NCI-H1417 (cell line): ENCODE data around the gene OTUD1.

Experiments
- DNase-seq, 3 experiments: peaks; one replicate each; lab custom pipeline; 2025; lab: John Stamatoyannopoulos, UW

The OTUD1 gene

DNA sequence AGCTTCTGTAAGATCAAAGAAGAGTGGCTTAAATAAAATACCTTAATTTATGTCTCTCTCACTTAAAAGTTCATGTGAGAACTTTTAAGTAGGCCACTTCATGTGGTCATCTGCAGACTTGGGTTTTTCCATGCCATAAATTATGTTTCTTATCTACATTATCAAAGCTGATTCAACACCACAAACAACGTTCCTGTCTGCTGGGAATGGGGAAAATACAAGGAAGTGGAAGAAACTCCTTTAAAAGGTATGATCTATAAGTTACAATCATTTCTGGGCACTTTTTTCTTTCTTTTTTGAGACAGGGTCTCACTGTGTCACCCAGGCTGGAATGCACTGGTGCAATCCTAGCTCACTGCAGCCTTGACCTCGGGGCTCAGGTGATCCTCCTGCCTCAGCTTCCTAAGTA, 16.9 kb upstream of the OTUD1 start:
- no peak for DNase-seq

DNA sequence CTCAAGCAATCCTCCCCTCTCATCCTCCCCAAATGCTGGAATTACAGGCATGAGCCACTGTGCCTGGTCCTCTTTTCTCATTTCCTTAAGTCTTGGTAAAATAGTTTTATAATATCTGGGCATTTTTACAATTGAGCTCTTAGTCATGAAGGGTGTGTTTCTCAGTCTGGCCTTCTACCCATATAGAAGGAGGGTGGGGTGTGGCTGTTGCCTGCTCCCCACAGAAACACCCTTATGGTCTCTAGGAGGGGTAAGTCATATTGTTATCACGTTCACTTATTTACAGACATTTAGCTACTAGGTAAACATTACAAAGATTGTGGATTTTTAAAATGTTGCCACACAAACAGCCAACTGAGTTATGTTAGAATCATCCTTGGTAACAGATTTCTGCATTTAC, 6.7 kb upstream of the OTUD1 start:
- DNase-seq, result no peak

DNA sequence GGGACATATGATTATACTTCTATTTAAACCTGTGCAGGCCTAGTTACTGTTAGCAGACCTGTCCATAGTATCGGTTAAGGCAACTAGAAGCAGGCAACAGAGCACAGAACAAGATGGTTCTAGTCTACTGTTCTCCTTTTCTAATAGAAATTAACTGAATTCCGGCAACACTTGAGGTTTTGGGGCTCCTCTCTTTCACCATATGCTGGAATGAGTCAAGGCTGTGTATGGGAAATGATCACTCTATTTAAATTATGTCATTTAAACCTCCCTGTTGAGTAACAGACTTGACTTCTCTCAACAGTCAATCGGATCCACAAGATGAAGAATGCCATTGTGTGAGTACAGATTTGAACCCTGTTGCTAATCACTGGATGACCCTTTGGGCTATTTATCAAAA, 6.2 kb upstream of the OTUD1 start:
- no peak for DNase-seq

DNA sequence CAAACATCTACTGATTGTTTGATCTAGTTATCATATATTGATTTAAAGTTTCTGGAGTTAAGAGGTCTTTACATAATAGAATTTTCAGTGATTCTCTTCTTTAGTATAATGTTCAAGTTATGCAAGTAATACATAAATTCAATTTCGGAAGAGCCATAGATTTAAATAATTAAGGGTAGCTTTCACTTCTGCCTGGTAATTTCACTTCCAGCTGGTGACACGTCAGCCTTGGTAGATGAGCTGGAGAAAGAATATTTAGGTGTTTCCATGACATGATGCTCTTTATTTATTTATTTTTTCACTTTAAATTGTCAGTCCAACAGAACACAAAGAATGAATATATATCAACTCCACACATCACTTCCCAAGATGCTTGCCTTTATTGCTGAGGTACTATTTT, 5.2 kb upstream of the OTUD1 start:
- no peak for DNase-seq

DNA sequence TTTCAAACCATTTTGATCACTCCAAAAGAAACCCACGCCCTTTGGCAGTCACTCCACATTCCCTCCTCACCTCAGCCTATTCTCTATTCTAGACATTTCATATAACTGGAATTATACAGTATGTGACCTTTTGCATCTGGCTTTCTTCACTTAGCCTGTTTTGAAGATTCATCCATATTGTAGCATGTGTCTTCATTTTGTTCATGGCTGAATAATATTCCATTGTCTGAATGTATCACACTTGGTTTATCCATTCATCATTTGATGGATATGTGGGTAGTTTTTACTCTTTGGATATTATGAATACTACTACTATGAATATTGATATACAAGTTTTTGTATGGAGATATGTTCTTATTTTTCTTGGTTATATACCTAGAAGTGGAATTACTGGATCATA, 3.5 kb upstream of the OTUD1 start:
- no peak for DNase-seq

DNA sequence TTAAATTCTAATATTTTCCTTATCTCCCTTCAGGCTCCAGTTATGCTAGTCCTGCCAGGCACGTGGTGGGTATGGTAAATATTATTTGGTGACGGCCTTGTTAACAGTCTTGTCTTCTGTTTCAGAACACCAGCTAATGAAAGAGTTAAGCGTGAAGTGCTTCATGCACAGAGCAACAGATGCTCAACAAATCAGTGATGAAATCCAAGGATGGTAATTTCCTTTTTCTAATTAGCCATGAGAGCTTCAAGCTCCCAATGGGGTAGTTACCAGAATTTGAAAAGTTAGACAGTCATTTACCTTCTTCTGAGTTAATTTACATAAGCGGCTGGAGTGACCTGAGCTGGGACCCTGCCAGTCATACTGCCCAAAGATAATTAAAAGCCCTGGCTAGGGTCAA, 1.9 kb upstream of the OTUD1 start:
- no peak for DNase-seq

DNA sequence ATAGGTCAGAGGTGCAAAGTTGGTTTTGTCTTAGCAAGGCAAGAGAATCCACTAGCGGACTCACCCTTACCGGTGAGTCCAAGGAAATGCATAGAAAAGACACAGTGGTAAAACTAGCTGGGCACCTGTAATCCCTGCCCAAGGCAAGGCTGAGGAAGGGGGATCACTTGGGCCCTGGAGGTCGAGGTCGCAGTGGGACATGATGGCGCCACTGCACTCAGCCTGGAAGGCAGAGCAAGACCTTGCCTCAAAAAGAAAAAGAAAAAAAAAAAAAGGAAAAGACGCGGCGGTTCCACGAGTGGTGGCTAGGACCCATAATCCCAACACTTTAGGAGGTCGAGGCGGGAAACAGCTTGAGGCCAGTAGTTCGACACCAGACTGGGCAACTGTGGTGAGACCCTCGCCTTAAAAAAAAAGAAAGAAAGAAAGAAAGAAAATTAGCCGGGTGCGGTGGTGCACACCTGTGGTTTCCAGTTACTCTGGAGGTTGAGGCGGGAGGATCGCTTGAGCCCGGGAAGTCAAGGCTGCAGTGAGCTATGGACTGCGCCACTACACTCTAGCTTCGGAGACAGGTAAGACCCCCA, 820 bp upstream of the OTUD1 start:
- no peak for DNase-seq

DNA sequence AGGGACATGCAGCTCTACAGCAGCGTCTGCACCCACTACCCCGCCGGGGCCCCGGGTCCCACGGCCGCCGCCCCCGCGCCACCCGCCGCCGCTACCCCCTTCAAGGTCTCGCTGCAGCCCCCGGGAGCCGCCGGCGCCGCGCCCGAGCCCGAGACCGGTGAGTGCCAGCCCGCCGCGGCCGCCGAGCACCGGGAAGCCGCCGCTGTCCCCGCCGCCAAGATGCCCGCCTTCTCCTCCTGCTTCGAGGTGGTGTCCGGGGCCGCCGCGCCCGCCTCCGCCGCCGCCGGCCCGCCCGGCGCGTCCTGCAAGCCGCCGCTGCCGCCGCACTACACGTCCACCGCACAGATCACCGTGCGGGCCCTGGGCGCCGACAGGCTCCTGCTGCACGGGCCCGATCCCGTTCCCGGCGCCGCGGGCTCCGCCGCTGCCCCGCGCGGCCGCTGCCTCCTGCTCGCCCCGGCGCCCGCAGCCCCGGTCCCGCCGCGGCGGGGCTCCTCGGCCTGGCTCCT, 631 bp downstream of the OTUD1 start:
- peak in 1 of 3 experiments; percentile 32 for DNase-seq

DNA sequence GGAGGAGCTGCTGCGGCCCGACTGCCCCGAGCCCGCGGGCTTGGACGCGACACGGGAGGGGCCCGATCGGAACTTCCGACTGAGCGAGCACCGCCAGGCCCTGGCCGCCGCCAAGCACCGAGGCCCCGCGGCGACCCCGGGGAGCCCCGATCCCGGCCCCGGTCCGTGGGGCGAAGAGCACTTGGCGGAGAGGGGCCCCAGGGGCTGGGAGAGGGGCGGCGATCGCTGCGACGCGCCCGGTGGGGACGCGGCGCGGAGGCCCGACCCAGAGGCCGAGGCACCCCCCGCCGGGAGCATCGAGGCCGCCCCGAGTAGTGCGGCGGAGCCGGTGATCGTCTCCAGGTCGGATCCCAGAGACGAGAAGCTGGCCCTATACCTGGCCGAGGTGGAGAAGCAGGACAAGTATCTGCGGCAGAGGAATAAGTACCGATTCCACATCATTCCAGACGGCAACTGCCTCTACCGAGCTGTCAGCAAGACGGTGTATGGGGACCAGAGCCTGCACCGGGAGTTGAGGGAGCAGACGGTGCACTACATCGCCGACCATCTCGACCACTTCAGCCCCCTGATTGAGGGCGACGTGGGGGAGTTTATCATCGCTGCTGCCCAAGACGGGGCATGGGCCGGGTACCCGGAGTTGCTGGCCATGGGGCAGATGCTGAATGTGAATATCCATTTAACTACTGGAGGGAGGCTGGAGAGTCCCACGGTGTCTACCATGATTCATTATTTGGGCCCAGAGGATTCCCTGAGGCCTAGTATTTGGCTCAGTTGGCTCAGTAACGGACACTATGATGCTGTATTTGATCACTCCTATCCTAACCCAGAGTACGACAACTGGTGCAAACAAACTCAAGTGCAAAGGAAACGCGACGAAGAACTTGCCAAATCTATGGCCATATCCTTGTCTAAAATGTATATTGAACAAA, 1.4 kb downstream of the OTUD1 start:
- peak in 2 of 3 experiments; percentile 32 to 45 for DNase-seq

DNA sequence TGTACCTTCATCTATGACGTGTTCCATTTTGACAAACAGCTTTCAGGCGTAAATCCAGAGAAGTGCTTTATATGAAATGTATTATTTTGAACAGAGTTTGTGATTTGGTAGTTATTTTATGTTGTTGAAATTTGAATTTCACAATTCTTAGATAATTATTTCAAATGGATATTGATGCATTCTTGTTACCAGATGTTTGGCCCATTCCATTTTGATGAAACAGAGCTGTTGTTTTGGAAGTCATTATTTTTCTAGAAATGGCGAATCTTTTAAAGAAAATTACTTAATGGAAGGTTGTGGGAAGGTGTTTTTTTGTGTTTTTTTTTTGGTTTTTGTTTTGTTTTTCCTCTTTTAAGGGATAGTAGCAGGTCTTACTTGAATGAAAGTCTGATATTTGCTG, 2.4 kb downstream of the OTUD1 start:
- no peak for DNase-seq

DNA sequence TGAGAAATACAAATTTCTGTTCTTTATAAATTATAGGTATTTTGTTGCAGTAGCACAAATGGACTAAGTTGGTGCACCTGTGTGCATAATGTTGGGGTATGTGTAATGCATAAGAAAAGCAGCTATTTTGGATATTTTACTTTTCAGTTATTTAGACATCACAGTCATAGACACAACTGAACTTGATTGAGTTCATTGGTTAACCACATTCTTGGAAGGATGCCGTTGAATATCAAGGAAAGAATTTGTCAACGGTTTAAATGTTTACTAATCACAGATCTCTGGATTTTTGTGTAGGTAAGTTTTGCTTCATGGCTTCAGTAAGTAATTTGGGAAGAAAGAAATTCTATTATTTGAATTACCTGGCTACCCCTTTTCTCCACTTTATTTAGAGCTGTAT, 4.1 kb downstream of the OTUD1 start:
- DNase-seq, result no peak

DNA sequence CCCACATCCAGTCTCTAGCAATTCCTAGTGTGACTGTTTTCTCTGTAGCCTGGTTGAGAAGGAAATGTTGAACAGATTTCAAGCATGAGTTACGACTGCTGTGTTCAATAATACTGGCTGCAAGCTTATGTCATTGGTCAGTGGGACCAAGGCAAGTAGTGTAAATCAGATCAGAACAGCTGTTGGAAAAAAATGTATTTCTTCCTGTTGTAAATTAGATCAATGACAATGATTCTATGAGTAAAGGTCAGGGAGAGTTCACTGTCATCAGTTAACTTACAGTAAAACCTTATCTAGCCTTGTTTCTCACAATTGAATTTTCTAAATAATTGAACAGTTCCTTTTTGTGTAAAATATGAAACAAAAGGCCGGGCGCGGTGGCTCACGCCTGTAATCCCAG, 6.7 kb downstream of the OTUD1 start:
- no peak for DNase-seq

DNA sequence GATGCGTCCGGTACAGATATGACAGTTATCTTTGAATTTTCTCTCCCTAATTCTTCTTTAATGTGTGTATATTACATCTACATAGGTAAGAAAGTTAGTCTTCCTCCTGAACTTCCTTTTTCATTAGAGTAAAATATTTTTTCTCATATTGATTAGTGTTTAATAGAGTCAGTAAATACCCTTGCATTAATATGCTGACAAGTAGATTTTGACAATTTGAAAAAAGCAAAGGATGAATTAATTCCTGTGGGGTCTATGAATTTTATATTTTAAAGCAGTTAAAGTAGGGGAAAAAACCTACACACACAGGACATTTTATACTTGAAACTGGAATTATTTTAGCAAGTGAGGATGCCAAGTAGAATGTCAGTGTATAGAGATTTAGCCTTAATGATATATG, 9.4 kb downstream of the OTUD1 start:
- no peak for DNase-seq

DNA sequence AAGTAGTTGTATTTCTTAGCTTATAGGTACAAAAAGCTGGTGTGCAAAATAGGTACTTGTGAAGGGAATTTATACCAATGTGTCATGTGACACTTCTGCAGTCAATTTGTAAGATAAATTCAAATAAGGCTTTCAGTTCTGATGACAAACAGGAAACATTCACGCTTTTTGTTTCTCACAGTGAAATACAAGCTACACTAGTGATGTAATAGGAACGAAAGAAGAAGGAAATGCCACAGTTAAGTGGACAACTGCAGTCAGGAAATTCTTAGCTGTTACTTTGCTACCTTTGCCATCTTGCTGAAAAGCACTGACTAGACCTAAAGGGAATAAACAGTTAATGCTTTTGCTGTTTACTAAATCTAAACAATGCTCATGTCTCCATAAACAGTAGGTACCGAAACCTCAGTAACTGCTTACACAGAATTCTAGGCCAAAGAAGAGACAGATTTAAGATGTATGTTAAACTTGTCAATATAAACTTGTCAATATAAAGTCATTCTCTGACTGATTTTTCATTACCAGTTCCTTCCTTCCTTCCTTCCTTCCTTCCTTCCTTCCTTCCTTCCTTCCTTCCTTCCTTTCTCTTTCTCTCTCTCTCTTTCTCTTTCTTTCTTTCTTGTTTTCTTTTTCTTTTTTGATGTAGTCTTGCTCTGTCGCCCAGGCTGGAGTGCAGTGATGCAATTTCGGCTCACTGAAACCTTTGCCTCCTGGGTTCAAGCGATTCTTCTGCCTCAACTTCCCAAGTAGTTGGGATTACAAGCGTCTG, 10.1 kb downstream of the OTUD1 start:
- no peak for DNase-seq

DNA sequence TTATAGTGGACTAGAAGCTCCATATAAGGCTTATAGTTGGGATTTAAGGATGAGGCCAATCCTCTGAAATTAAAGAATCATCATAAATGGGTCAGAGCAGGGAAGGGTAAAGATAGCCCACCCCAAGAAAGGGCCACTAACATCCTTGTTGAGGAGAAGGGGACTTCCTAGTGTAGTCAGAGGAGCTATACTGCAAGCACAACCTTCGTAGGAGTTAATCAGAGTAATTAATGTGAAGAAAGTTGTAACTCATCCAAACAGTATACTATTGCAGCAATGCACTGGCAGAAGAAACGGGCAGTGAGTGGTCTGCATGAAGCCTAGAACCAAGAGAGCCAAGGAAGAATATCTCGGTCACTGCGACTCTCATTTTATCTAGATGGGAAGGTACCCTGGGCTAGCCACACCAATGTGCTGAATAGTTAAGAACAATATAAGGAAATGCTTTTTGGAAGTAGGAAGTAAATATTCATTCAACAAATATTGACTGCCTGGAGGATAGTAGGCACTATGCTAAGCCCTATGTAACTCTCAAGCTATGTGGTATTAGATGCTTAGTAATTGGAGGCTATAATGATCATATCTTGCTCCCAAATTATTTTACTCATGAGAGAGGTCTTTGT, 13.3 kb downstream of the OTUD1 start:
- DNase-seq, result no peak

DNA sequence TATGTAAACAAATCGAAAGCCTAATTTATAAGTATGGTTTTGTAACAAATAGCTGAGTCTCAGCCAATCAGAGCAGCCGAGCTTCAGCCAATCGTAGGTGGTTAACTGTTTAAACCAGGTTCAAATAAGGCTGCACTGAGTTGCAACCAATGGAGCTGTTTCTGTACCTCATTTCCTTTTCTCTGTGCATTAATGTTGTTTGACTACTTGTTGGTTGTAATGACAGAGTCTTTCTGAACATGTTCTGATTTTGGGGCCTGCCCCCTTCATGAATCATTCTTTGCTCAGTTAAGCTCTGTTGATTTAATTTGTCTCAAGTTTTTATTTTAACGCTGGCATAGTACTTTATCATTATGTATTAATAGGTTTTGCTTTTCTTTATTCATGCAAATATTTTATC, 14.6 kb downstream of the OTUD1 start:
- DNase-seq, result peak in 1 of 3 experiments; percentile 5

DNA sequence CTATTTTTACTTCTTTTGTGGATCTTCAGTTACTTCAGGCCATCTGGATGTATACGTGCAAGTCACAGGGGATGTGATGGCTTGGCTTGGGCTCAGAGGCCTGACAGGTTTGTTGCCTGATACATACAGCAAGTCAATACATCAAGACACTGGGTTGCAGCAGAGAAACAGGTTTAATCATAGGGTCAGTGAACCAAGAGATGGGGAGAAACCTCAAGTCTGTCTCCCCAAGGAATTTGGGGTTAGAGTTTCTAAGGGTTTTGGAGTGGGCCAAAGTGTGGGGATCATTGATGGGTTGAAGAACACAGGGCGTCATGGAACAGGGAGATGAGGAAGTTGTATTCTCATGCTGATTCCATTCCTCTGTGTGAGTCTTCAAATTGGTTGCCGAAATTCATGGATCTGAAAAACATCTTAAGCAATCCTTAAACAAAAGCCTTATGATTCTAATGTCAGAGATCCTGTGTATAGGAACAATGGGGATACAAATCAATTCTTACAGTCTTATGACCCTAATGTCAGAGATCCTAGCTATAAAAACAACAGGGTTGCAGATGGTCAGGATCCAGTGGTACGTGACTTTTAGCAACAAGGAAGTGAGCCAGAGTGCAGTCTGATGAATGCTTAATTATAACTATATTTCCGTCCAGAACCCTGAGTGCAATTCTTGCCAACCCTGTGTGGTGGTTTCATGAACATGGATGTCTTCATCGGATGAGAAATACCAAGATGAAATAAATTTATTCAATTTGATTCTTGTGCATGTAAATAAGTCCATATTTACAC, 18.9 kb downstream of the OTUD1 start:
- no peak for DNase-seq

DNA sequence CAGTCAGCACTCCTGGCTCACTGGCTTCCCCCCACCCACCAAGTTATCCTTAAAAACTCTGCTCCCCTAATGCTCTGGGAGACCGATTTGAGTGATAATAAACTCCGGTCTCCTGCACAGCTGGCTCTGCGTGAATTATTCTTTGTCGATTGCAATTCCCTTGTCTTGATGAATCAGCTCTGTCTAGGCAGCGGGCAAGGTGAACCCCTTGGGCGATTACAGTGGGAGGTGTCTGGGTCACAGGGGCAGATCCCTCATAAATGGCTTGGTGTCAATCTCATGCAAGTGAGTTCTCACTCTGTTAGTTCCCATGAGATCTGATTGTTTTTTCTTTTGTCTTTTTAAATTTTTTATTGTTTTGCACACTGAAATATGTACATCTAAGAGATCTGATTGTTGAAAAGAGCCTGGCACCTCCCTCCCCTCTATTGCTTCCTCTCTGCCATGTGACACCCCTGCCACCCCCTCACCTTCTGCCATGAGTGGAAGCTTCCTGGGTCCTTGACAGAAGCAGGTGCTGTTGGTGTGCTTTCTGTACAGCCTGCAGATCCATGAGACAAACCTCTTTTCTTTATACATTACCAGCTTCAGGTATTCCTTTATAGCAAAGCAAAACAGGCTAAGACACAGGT, 20.5 kb downstream of the OTUD1 start:
- DNase-seq, result no peak

DNA sequence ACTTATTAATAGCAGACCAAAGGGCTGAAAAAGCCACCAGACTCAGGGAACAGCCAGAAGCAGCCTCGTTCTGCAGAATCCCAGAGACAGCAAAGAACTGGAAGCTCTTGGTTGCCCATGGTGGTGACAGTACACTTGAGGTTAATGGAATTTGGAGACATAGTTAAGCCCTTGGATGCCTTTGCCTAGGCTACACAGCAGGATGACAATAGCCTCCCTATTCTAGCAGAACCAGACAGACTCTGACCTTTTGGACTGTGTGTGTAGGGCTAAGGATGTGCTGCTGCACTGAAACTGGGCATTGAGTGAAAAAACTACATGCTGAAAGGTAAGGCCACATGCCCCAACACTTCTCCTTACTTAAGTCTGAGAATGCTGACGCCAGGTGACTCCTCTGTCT, 22.7 kb downstream of the OTUD1 start:
- DNase-seq, result no peak

DNA sequence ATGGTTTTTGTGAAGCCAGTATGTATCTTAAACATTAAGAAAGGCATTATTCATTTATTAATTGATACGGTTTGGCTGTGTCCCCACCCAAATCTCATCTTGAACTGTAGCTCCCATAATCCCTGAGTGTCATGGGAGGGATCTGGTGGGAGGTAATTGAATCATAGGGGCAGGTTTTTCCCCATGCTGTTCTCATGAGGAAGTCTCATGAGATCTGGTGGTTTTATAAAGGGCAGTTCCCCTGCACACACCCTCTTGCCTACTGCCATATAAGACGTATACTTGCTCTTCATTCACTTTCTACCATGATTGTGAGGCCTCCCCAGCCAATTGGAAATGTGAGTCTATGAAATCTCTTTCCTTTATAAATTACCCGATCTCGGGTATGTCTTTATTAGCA, 28.1 kb downstream of the OTUD1 start:
- no peak for DNase-seq

DNA sequence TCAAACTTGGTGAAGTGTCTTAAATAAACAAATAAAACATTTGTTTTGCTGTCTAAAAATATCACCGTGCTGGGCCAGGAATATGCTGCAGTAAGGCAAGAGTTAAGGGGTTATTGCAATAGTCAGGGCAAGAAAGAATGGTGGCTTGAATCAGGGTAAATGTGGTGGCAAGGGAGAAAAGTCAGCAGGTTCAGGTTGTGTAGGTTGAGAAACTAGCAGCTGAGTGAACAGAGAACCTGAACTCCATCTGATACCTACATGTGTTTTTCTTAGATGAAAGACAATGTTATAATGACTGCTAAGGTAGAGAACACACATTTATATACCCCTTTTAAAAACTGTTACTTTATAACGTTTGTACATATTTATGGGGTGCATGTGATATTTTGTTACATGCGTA, 28.7 kb downstream of the OTUD1 start:
- no peak for DNase-seq
